ENCODE results near the gene ALG9.
A peak's percentile ranks its signal among the peaks of the same experiment; 100 is the strongest.

DNA sequence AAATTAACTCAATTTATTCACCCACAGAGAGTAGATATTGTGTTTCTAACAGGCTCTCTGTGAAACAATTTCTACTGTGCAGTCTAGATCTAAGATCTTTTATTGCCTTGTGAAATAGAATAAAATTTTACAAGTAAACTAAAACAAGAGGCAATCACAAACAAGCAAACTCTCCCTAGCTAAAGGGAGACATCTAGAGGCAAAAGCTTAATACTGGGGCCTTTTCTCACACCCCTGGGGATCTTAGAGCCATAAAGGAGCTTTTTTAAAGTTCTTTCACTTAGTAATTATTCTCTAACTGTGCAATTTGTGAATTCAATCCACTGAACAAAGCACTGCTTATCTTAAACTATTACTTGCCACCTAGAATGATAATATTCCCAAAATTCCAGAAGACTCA, 19.7 kb downstream of the ALG9 start:
- TF ChIP-seq EP300 (conservative IDR thresholded peaks at IDR 0.05; ENCODE audit: poor library complexity, severe bottlenecking) (no peak), RAD21 (conservative IDR thresholded peaks at IDR 0.05) (peak; percentile 47)
- TF ChIP-seq, protein P1, sequence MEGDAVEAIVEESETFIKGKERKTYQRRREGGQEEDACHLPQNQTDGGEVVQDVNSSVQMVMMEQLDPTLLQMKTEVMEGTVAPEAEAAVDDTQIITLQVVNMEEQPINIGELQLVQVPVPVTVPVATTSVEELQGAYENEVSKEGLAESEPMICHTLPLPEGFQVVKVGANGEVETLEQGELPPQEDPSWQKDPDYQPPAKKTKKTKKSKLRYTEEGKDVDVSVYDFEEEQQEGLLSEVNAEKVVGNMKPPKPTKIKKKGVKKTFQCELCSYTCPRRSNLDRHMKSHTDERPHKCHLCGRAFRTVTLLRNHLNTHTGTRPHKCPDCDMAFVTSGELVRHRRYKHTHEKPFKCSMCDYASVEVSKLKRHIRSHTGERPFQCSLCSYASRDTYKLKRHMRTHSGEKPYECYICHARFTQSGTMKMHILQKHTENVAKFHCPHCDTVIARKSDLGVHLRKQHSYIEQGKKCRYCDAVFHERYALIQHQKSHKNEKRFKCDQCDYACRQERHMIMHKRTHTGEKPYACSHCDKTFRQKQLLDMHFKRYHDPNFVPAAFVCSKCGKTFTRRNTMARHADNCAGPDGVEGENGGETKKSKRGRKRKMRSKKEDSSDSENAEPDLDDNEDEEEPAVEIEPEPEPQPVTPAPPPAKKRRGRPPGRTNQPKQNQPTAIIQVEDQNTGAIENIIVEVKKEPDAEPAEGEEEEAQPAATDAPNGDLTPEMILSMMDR (IDR thresholded peaks at IDR 0.05; ENCODE audit: poor library complexity, severe bottlenecking): peak; percentile 52

Data from neural cell (in vitro differentiated cells).